ENCODE data around the gene DHRS9.
A peak's percentile ranks its signal among the peaks of the same experiment; 100 is the strongest.

The DHRS9 gene

DNA sequence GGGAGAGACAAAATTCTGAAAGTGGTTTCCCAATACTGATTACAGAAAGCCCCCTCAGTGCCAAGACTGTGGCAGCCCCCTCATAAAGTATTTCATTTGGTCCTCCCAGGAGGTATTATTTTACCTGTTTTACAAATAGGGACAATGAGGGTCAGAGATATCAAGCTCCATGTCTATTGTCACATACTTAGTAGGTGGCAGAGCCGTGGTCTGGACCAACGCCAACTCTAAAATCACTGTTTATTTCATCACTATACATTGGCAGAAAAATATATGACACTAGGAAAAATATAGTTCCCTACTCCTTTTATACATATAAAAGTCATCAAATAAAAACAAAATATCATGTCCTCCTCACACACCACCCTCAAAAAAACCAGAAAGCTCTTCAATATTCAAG lies 68.6 kb downstream of the DHRS9 start:
- DNase-seq = no peak

DNA sequence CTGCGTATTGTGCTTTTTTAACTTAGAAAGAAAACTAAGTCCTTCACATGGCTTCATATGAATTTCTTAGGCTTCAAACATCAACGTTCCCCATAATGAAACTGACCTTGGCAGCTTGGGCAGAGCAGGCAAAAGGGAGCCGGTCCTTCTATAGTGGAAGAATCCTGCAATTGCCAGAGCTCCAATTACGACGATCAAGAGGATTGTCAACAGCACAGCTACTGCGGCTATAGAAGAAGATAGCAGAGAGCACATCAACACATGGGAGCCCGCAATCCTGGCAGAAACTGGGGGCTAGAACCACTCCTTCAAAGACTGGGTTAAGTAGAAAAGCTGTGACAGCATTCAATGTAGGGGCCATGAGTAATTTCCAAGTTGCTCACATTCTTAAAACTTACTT lies 69.8 kb downstream of the DHRS9 start:
- no peak for DNase-seq

DNA sequence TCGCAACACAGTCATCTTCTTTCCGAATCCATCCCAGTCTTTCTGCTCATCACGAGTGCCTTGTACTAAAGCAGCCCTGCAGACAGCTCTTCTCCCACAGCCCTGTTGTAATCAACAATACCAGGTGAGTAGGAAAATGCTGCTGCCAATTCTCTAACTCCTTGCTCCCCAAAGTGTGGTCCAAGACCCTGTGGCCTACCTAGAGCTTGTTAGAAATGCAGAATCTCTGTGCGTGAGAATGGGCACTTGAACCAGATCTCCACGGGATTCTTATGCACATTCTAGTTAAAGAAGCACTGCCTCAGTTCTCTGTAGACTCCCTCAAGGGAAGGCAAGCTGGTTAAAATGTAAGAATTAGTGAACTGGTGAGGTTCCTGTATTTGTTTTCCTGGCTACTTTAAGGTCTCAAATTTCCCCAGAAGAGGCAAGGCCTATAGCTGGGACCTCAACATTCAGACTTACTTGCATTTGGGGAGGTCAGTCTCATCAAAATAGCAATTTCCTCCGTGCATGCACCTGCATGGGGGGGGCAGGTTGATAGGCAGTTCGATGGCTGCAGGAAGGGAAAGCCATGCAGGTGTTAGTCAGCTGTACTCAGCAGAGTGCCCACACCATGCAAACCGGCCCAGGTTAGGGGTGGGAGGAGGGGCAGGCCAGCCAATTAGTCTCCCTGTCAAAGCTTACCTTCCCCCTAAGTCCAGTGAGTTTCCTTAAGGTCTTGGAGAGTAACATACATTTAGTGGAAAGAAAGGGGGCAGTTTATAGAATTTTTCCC lies 70.8 kb downstream of the DHRS9 start:
- DNase-seq = no peak

DNA sequence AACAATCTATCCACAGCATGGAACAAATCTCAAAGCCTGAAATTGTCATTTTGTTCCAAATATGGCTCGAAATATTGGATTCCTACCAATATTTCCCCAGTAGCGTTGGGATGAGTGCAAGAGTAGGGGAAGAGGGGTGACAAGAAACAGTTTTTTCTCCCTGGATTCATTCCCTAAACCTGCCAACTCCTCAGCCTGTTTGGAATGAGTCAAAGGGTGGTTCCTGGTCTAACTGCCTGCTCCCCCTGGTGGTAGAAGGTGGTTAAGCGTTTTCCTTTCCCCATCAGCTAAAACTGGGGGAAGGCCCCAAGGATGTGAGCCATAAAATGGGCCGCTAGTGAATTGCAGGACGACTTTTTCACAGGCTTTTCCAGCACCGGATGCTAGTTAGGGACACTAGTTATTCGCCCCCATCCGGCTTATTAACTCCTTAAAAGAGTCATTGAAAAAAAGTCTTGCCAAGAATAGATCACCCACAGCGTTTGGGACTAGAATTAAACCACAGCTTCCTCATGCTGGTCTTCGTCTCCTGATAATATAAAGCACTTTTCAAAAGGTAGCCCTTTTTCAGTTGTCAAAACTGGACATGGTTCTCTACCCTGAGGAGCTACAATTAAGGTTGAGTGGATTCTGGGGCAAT lies 72.5 kb downstream of the DHRS9 start:
- peak; percentile 66 for DNase-seq

DNA sequence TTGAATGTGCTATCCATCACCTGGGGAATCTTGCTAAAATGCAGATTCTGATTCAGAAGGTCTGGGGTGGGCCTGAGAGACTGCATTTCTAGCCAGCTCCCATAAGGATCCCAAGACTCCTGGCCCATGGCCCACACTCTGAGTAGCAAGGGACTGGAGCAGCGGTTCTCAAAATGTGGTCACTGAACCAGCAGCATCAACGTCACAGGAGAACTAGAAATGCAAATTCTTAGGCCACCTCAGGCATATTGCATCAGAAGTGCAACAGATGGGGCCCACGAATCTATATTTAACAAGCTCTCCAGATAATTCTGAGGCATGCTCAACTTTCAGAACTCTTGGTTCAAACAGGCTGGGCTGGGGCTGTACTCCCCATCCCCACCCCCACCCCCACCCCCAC lies 74.6 kb downstream of the DHRS9 start:
- no peak for DNase-seq

Measured in activated CD4-positive, alpha-beta T cell treated with anti-CD3 and anti-CD28 coated beads, Interleukin-10, Interleukin-2, amounts not matched to agents 100 ng/mL and 50 ng/mL, durations not matched to agents 16 hours and 8 hours (primary cell).